ENCODE data around the gene TP63. TPM values are rescaled to one million over a fixed set of nuclear protein-coding genes. Genes with fewer than 3 reads are reported as not detected.

Gene TP63
- polyA plus RNA-seq, 3 donors: not detected

- Mint-ChIP-seq H3K36me3 (no peaks in the 10 kb centered on the region), H3K27me3 (ENCODE audit: low read depth in 3 of 3) (no peaks in the 10 kb centered on the region), H3K27ac (no peak overlapping the region), H3K9me3 (peaks cover 0 to 12% (median 2%) of the 10 kb centered on the region in 7 donors), H3K4me1 (peaks cover 3% of the 10 kb centered on the region), H3K4me3 (no peak overlapping the region)
- Histone ChIP-seq H3K27me3 (ENCODE audit: control insufficient read depth in 2 of 2, insufficient read depth in 2 of 2, low read length in 2 of 2) (no peaks in the 10 kb centered on the region), H3K4me2 (replicated peaks; ENCODE audit: extremely low read depth, low read length, poor library complexity, severe bottlenecking) (no peak overlapping the region), H3K36me3 (replicated peaks in 1 of 2; ENCODE audit: control insufficient read depth in 1 of 2, insufficient read depth in 2 of 2, low read length in 2 of 2) (no peaks in the 10 kb centered on the region), H3K4me1 (ENCODE audit: control insufficient read depth in 1 of 2, insufficient read depth in 2 of 2, low read length in 2 of 2) (no peaks in the 10 kb centered on the region), H3K9ac (ENCODE audit: insufficient read depth, low read length, poor library complexity, severe bottlenecking) (no peak overlapping the region), H3K27ac (ENCODE audit: low read depth in 1 of 2, low read length in 2 of 2) (no peak overlapping the region), H4K20me1 (ENCODE audit: insufficient read depth, low read length) (no peaks in the 10 kb centered on the region), H3K4me3 (replicated peaks in 1 of 3; ENCODE audit: low read depth in 2 of 3, low read length in 3 of 3) (no peak overlapping the region), H3K79me2 (ENCODE audit: insufficient read depth, low read length) (no peaks in the 10 kb centered on the region), H3K9me3 (replicated peaks in 1 of 2; ENCODE audit: control insufficient read depth in 1 of 2, insufficient read depth in 1 of 2, low read length in 2 of 2) (no peaks in the 10 kb centered on the region), H2AFZ (ENCODE audit: insufficient read depth, low read depth, low read length, poor library complexity, severe bottlenecking) (no peak overlapping the region)
- no peak for DNase-seq
- TF ChIP-seq, protein P1, sequence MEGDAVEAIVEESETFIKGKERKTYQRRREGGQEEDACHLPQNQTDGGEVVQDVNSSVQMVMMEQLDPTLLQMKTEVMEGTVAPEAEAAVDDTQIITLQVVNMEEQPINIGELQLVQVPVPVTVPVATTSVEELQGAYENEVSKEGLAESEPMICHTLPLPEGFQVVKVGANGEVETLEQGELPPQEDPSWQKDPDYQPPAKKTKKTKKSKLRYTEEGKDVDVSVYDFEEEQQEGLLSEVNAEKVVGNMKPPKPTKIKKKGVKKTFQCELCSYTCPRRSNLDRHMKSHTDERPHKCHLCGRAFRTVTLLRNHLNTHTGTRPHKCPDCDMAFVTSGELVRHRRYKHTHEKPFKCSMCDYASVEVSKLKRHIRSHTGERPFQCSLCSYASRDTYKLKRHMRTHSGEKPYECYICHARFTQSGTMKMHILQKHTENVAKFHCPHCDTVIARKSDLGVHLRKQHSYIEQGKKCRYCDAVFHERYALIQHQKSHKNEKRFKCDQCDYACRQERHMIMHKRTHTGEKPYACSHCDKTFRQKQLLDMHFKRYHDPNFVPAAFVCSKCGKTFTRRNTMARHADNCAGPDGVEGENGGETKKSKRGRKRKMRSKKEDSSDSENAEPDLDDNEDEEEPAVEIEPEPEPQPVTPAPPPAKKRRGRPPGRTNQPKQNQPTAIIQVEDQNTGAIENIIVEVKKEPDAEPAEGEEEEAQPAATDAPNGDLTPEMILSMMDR (IDR thresholded peaks at IDR 0.05): no peak
- intact Hi-C loops (cut with micrococcal nuclease): no loop called here
- no CpG with 5 or more reads among the region's 2 CpGs for WGBS (ENCODE audit: insufficient coverage)
Observed at GRCh38 chr3:189897406-189897805, 266.2 kb downstream of the TP63 start.

- peak in 2 of 3 donors; percentile 0 to 23 for DNase-seq
- H3K9me3 Mint-ChIP-seq: peaks cover 0 to 14% (median 2%) of the 10 kb centered on the region in 7 donors
- Histone ChIP-seq H3K27ac (ENCODE audit: low read depth in 1 of 2, low read length in 2 of 2) (no peak overlapping the region), H3K27me3 (ENCODE audit: control insufficient read depth in 2 of 2, insufficient read depth in 2 of 2, low read length in 2 of 2) (no peaks in the 10 kb centered on the region), H4K20me1 (ENCODE audit: insufficient read depth, low read length) (no peaks in the 10 kb centered on the region), H3K9me3 (replicated peaks in 1 of 2; ENCODE audit: control insufficient read depth in 1 of 2, insufficient read depth in 1 of 2, low read length in 2 of 2) (no peaks in the 10 kb centered on the region), H3K9ac (ENCODE audit: insufficient read depth, low read length, poor library complexity, severe bottlenecking) (no peak overlapping the region), H3K4me3 (replicated peaks in 1 of 3; ENCODE audit: low read depth in 2 of 3, low read length in 3 of 3) (no peak overlapping the region), H3K79me2 (ENCODE audit: insufficient read depth, low read length) (no peaks in the 10 kb centered on the region), H3K36me3 (replicated peaks in 1 of 2; ENCODE audit: control insufficient read depth in 1 of 2, insufficient read depth in 2 of 2, low read length in 2 of 2) (no peaks in the 10 kb centered on the region), H2AFZ (ENCODE audit: insufficient read depth, low read depth, low read length, poor library complexity, severe bottlenecking) (no peak overlapping the region), H3K4me2 (replicated peaks; ENCODE audit: extremely low read depth, low read length, poor library complexity, severe bottlenecking) (no peak overlapping the region), H3K4me1 (ENCODE audit: control insufficient read depth in 1 of 2, insufficient read depth in 2 of 2, low read length in 2 of 2) (no peaks in the 10 kb centered on the region)
- no peaks in the 10 kb centered on the region for H3K36me3 Mint-ChIP-seq
- no peaks in the 10 kb centered on the region for H3K27me3 Mint-ChIP-seq (ENCODE audit: low read depth in 3 of 3)
- H3K27ac Mint-ChIP-seq: no peak overlapping the region
- peaks cover 3% of the 10 kb centered on the region for H3K4me1 Mint-ChIP-seq
- intact Hi-C loops (cut with micrococcal nuclease): no loop called here
- no peak overlapping the region for H3K4me3 Mint-ChIP-seq
- TF ChIP-seq, protein P1 (IDR thresholded peaks at IDR 0.05): no peak
- no CpG with 5 or more reads among the region's 1 CpG for WGBS (ENCODE audit: insufficient coverage)
Observed at GRCh38 chr3:189898559-189899153, 267.5 kb downstream of the TP63 start.

Data from CD14-positive monocyte (primary cell).